Naive thymus-derived CD4-positive, alpha-beta T cell (primary cell): ENCODE data around the gene LIMS2. TPM values are rescaled to one million over a fixed set of nuclear protein-coding genes. Genes with fewer than 3 reads are reported as not detected.

Experiments
- ATAC-seq: fragments of 150-1000 bp; cut with Tn5 transposase; 2 replicates; pipeline ENCODE4 v1.10.0; 2021; ENCODE audit warnings: mild to moderate bottlenecking, moderate library complexity
- CTCF ChIA-PET: fragments of 350-600 bp; sonication (Branson Sonifier 250); formaldehyde crosslinking; loops from one replicate; lab custom pipeline; 2021; ENCODE audit warnings: antibody characterized with exemption; lab: Charles Lee
- POLR2A ChIA-PET: fragments of 350-600 bp; sonication (Branson Sonifier 250); formaldehyde crosslinking; loops from one replicate; lab custom pipeline; 2021; ENCODE audit warnings: antibody characterized with exemption, inconsistent platforms; lab: Charles Lee
- DNase-seq, 9 donors: peaks; one replicate each; pipeline versions ENCODE4 v3.0.0 to v3.0.0-alpha.2; 2020 to 2022; ENCODE audit warnings: mixed read lengths in 1 of 9
- H3K27ac ChIP-seq: one replicate; pipeline ENCODE4 v1.7.0; 2013; ENCODE audit warnings: mild to moderate bottlenecking, low read depth, low read length, moderate library complexity
- H3K27me3 ChIP-seq, 2 donors: one replicate each; pipeline ENCODE4 v1.7.0; 2013; ENCODE audit warnings: low read length in 2 of 2, mild to moderate bottlenecking in 2 of 2, moderate library complexity in 2 of 2; ENCODE audit not compliant: control insufficient read depth in 2 of 2, insufficient read depth in 2 of 2
- H3K36me3 ChIP-seq, 3 experiments: 1 replicate in 2 of 3; 2 replicates in 1 of 3; pipeline ENCODE4 v1.7.0; 2013; ENCODE audit warnings: low read length in 3 of 3, mild to moderate bottlenecking in 3 of 3, moderate library complexity in 1 of 3; ENCODE audit not compliant: insufficient read depth in 3 of 3, control insufficient read depth in 2 of 3
- H3K4me1 ChIP-seq, 2 donors: one replicate each; pipeline ENCODE4 v1.7.0; 2013; ENCODE audit warnings: low read length in 2 of 2, mild to moderate bottlenecking in 2 of 2, moderate library complexity in 1 of 2; ENCODE audit not compliant: control insufficient read depth in 2 of 2, insufficient read depth in 2 of 2
- H3K4me3 ChIP-seq: 2 replicates; pipeline ENCODE4 v1.7.0; 2013; ENCODE audit warnings: mild to moderate bottlenecking, low read length
- H3K9me3 ChIP-seq, 3 experiments: 1 replicate in 2 of 3; 2 replicates in 1 of 3; pipeline ENCODE4 v1.7.0; 2013; ENCODE audit warnings: low read length in 3 of 3; ENCODE audit not compliant: control insufficient read depth in 2 of 3
- H3K27ac Mint-ChIP-seq, 9 donors: one replicate each; pipeline ENCODE4 v1.8.0; 2020 to 2022; ENCODE audit warnings: mixed read lengths in 9 of 9, mild to moderate bottlenecking in 8 of 9, moderate library complexity in 5 of 9, inconsistent platforms in 2 of 9
- H3K27me3 Mint-ChIP-seq, 5 donors: one replicate each; pipeline ENCODE4 v1.8.0; 2021 to 2022; ENCODE audit warnings: mixed read lengths in 5 of 5, mild to moderate bottlenecking in 1 of 5
- H3K36me3 Mint-ChIP-seq, 5 donors: one replicate each; pipeline ENCODE4 v1.8.0; 2020 to 2022; ENCODE audit warnings: mixed read lengths in 5 of 5, mild to moderate bottlenecking in 3 of 5, inconsistent platforms in 1 of 5
- H3K4me1 Mint-ChIP-seq, 7 donors: one replicate each; pipeline ENCODE4 v1.8.0; 2020 to 2022; ENCODE audit warnings: mixed read lengths in 7 of 7, mild to moderate bottlenecking in 3 of 7, inconsistent platforms in 1 of 7
- H3K4me3 Mint-ChIP-seq, 10 donors: one replicate each; pipeline ENCODE4 v1.8.0; 2020 to 2022; ENCODE audit warnings: mild to moderate bottlenecking in 10 of 10, mixed read lengths in 10 of 10, moderate library complexity in 6 of 10, inconsistent platforms in 2 of 10
- H3K9me3 Mint-ChIP-seq, 11 donors: one replicate each; pipeline ENCODE4 v1.8.0; 2020 to 2022; ENCODE audit warnings: mixed read lengths in 11 of 11, mild to moderate bottlenecking in 4 of 11, inconsistent platforms in 1 of 11, moderate library complexity in 1 of 11
- intact Hi-C, 2 donors: fragments of 100-400 bp; cut with micrococcal nuclease; formaldehyde crosslinking; loops; one replicate each; pipeline ENCODE4 v1.15.1; 2023
- polyA plus RNA-seq, 2 donors: library from polyadenylated mRNA; unstranded; fragments of 300-500 nt; fragmentation: Illumina TruSeq; gene quantifications; one replicate each; pipeline ENCODE4 v1.2.3, GENCODE V29; 2021
- total RNA-seq, 6 experiments: library from RNA in 5 of 6; stranded (reverse) in 5 of 6; gene quantifications; 1 replicate in 5 of 6; 2 replicates in 1 of 6; pipeline ENCODE4 v1.2.3 and lab custom pipeline; 2021 to 2026

Gene LIMS2
- total and polyA plus RNA-seq, 7 experiments from 2014 or later = 5.3 to 27.0 (median 11.0) TPM

GRCh38 chr2:127619877-127620705 lies 55.2 kb downstream of the LIMS2 start:
- no peak overlapping the region for H3K27ac Mint-ChIP-seq

GRCh38 chr2:127619203-127619590 lies 56.1 kb downstream of the LIMS2 start:
- Histone ChIP-seq H3K9me3 (no peaks in the 10 kb centered on the region), H3K4me1 (peaks cover 0 to 6% of the 10 kb centered on the region in 2 donors), H3K27ac (no peak overlapping the region), H3K4me3 (no peak overlapping the region), H3K36me3 (no peaks in the 10 kb centered on the region), H3K27me3 (no peaks in the 10 kb centered on the region)
- Mint-ChIP-seq H3K4me1 (peaks cover 8 to 36% (median 31%) of the 10 kb centered on the region in 7 donors), H3K4me3 (no peak overlapping the region), H3K27me3 (peaks cover 0 to 19% (median 0%) of the 10 kb centered on the region in 5 donors), H3K9me3 (peaks cover 0 to 4% (median 0%) of the 10 kb centered on the region in 11 donors), H3K27ac (no peak overlapping the region), H3K36me3 (peaks cover 0 to 5% (median 0%) of the 10 kb centered on the region in 5 donors)
- ChIA-PET POLR2A (no interaction called here), CTCF (no interaction called here)
- ATAC-seq (no peak), DNase-seq (no peak)
- intact Hi-C loops = no loop called here

More at GRCh38 chr2:127619877-127620705, 55.2 kb downstream of the LIMS2 start:
- ChIA-PET POLR2A (no interaction called here), CTCF (no interaction called here)
- no peaks in the 10 kb centered on the region for H3K9me3 ChIP-seq
- Mint-ChIP-seq H3K9me3 (peaks cover 0 to 2% (median 0%) of the 10 kb centered on the region in 11 donors), H3K27me3 (peaks cover 0 to 19% (median 0%) of the 10 kb centered on the region in 5 donors), H3K4me1 (peaks cover 8 to 32% (median 27%) of the 10 kb centered on the region in 7 donors), H3K36me3 (peaks cover 0 to 5% (median 0%) of the 10 kb centered on the region in 5 donors), H3K4me3 (no peak overlapping the region)
- H3K4me1 ChIP-seq = peaks cover 0 to 6% of the 10 kb centered on the region in 2 donors
- DNase-seq (peak in 1 of 9 donors; percentile 13), ATAC-seq (no peak)
- no peaks in the 10 kb centered on the region for H3K36me3 ChIP-seq
- no peaks in the 10 kb centered on the region for H3K27me3 ChIP-seq
- H3K4me3 ChIP-seq = no peak overlapping the region
- H3K27ac ChIP-seq = no peak overlapping the region
- intact Hi-C loops = no loop called here

- DNase-seq (peak in 1 of 9 donors; percentile 4), ATAC-seq (no peak)
- Mint-ChIP-seq H3K4me1 (peaks cover 8 to 36% (median 31%) of the 10 kb centered on the region in 7 donors), H3K36me3 (peaks cover 0 to 5% (median 3%) of the 10 kb centered on the region in 5 donors), H3K9me3 (peaks cover 0 to 9% (median 3%) of the 10 kb centered on the region in 11 donors), H3K4me3 (no peak overlapping the region), H3K27ac (no peak overlapping the region), H3K27me3 (peaks cover 0 to 21% (median 0%) of the 10 kb centered on the region in 5 donors)
- H3K9me3 ChIP-seq = no peaks in the 10 kb centered on the region
- no peak overlapping the region for H3K4me3 ChIP-seq
- H3K27me3 ChIP-seq = no peaks in the 10 kb centered on the region
- no peaks in the 10 kb centered on the region for H3K36me3 ChIP-seq
- H3K4me1 ChIP-seq = peaks cover 0 to 6% of the 10 kb centered on the region in 2 donors
- H3K27ac ChIP-seq = no peak overlapping the region
- CTCF ChIA-PET = interaction anchor here (0.9 kb wide), 1 partner anchor 31 kb away, joined by 4 read pairs; no protein-coding TSS in a partner anchor
- intact Hi-C loops = no loop called here
- POLR2A ChIA-PET = no interaction called here
Observed at GRCh38 chr2:127618551-127619202, 56.7 kb downstream of the LIMS2 start.

GRCh38 chr2:127615511-127616166 lies 59.7 kb downstream of the LIMS2 start:
- Mint-ChIP-seq H3K27ac (peak overlapping the region in 7 of 9 donors; percentile 15 to 81 (median 49)), H3K9me3 (peaks cover 0 to 31% (median 9%) of the 10 kb centered on the region in 11 donors), H3K4me3 (peak overlapping the region in 9 of 10 donors; percentile 22 to 75 (median 58)), H3K4me1 (peaks cover 8 to 36% (median 31%) of the 10 kb centered on the region in 7 donors), H3K27me3 (peaks cover 0 to 21% (median 0%) of the 10 kb centered on the region in 5 donors), H3K36me3 (peaks cover 6 to 13% (median 9%) of the 10 kb centered on the region in 5 donors)
- H3K27me3 ChIP-seq = no peaks in the 10 kb centered on the region
- ATAC-seq = no peak
- ChIA-PET POLR2A (interaction anchor here (0.8 to 1.4 kb wide), 2 partner anchors 23 to 86 kb away, joined by 3 read pairs; partner anchors contain the start of gene SFT2D3), CTCF (interaction anchor here (1.7 to 2.1 kb wide), 2 partner anchors 10 to 24 kb away, joined by 3 to 6 read pairs; no protein-coding TSS in a partner anchor)
- H3K4me1 ChIP-seq = peaks cover 0 to 6% of the 10 kb centered on the region in 2 donors
- H3K27ac ChIP-seq = no peak overlapping the region
- H3K36me3 ChIP-seq = no peaks in the 10 kb centered on the region
- intact Hi-C loops = loop anchor here in 1 of 2 donors (2.0 kb wide), 2 partner anchors 25 to 33 kb away; no protein-coding TSS in a partner anchor
- DNase-seq = peak in 2 of 9 donors; percentile 16 to 31
- no peak overlapping the region for H3K4me3 ChIP-seq
- peaks cover 0 to 5% (median 0%) of the 10 kb centered on the region in 3 experiments for H3K9me3 ChIP-seq

- Histone ChIP-seq H3K4me1 (peaks cover 0 to 6% of the 10 kb centered on the region in 2 donors), H3K27me3 (no peaks in the 10 kb centered on the region), H3K27ac (no peak overlapping the region), H3K36me3 (no peaks in the 10 kb centered on the region), H3K4me3 (no peak overlapping the region), H3K9me3 (peaks cover 0 to 5% (median 0%) of the 10 kb centered on the region in 3 experiments)
- H3K4me3 Mint-ChIP-seq = peak overlapping the region in 4 of 10 donors; percentile 4 to 69 (median 41)
- peak overlapping the region in 1 of 9 donors; percentile 13 for H3K27ac Mint-ChIP-seq
- peaks cover 0 to 21% (median 0%) of the 10 kb centered on the region in 5 donors for H3K27me3 Mint-ChIP-seq
- CTCF ChIA-PET = interaction anchor here (1.7 kb wide), 1 partner anchor 11 kb away, joined by 3 read pairs; no protein-coding TSS in a partner anchor
- intact Hi-C loops = no loop called here
- ATAC-seq (no peak), DNase-seq (no peak)
- POLR2A ChIA-PET = no interaction called here
- H3K36me3 Mint-ChIP-seq = peaks cover 6 to 14% (median 9%) of the 10 kb centered on the region in 5 donors
- peaks cover 0 to 32% (median 9%) of the 10 kb centered on the region in 11 donors for H3K9me3 Mint-ChIP-seq
- peaks cover 8 to 40% (median 33%) of the 10 kb centered on the region in 7 donors for H3K4me1 Mint-ChIP-seq
Observed at GRCh38 chr2:127614731-127615130, 60.6 kb downstream of the LIMS2 start.
